ENCODE results near the gene ARHGAP29.

- TF ChIP-seq GATA2 (IDR thresholded peaks at IDR 0.05; ENCODE audit: low read depth, low read length) (no peak), GATA3 (IDR thresholded peaks at IDR 0.05; ENCODE audit: low read depth, low read length) (no peak)
Observed at GRCh38 chr1:94228640-94229375, 8.6 kb downstream of the ARHGAP29 start.

All from SH-SY5Y (cell line).